H9 (cell line): ENCODE data around the gene GPC3. TPM values are rescaled to one million over a fixed set of nuclear protein-coding genes. Genes with fewer than 3 reads are reported as not detected.

Experiments
- DNase-seq: peaks from one replicate; pipeline ENCODE4 v3.0.0-alpha.2; 2017
- H2AFZ ChIP-seq: one replicate; pipeline ENCODE4 v1.6.1; 2013; ENCODE audit warnings: mild to moderate bottlenecking, low read length, control low read depth, moderate library complexity
- H2AK5ac ChIP-seq: 2 replicates; pipeline ENCODE4 v1.6.1; 2013; ENCODE audit warnings: low read length, control low read depth, mixed read lengths; ENCODE audit not compliant: insufficient read length
- H2BK120ac ChIP-seq: one replicate; pipeline ENCODE4 v1.6.1; 2013; ENCODE audit warnings: low read depth, mild to moderate bottlenecking, low read length, control low read depth, inconsistent platforms; ENCODE audit not compliant: poor library complexity, severe bottlenecking
- H2BK12ac ChIP-seq: 2 replicates; pipeline ENCODE4 v1.6.1; 2013; ENCODE audit warnings: low read length, control low read depth, mixed read lengths, low read depth; ENCODE audit not compliant: insufficient read length
- H2BK15ac ChIP-seq: 2 replicates; pipeline ENCODE4 v1.6.1; 2013; ENCODE audit warnings: low read depth, low read length, control low read depth
- H2BK20ac ChIP-seq: one replicate; pipeline ENCODE4 v1.6.1; 2013; ENCODE audit warnings: low read depth, mild to moderate bottlenecking, low read length, control low read depth, inconsistent platforms; ENCODE audit not compliant: poor library complexity, severe bottlenecking
- H2BK5ac ChIP-seq: 2 replicates; pipeline ENCODE4 v1.6.1; 2013; ENCODE audit warnings: low read length, control low read depth, mixed read lengths; ENCODE audit not compliant: insufficient read length
- H3K14ac ChIP-seq: 2 replicates; pipeline ENCODE4 v1.6.1; 2013; ENCODE audit warnings: low read length, control low read depth; ENCODE audit not compliant: insufficient read depth
- H3K18ac ChIP-seq: 2 replicates; pipeline ENCODE4 v1.6.1; 2013; ENCODE audit warnings: low read depth, mild to moderate bottlenecking, mixed read lengths, low read length, control low read depth; ENCODE audit not compliant: insufficient read length
- H3K23ac ChIP-seq: 2 replicates; pipeline ENCODE4 v1.6.1; 2013; ENCODE audit warnings: low read length, control low read depth, mixed read lengths, low read depth; ENCODE audit not compliant: insufficient read length
- H3K23me2 ChIP-seq: 2 replicates; pipeline ENCODE4 v1.6.1; 2013; ENCODE audit warnings: low read depth, mild to moderate bottlenecking, mixed read lengths, low read length, control low read depth; ENCODE audit not compliant: insufficient read length, poor library complexity, severe bottlenecking
- H3K27ac ChIP-seq: 2 replicates; pipeline ENCODE4 v1.5.1; 2013; ENCODE audit warnings: low read length, control low read depth, mixed read lengths, low read depth; ENCODE audit not compliant: insufficient read length
- H3K27me3 ChIP-seq: 2 replicates; pipeline ENCODE4 v1.6.1; 2013; ENCODE audit warnings: low read length, control low read depth, inconsistent platforms; ENCODE audit not compliant: insufficient read depth
- H3K4ac ChIP-seq: 2 replicates; pipeline ENCODE4 v1.6.1; 2013; ENCODE audit warnings: low read depth, mild to moderate bottlenecking, control low read depth, inconsistent platforms, low read length, moderate library complexity
- H3K4me1 ChIP-seq: 2 replicates; pipeline ENCODE4 v1.6.1; 2013; ENCODE audit warnings: low read length, control low read depth, inconsistent platforms; ENCODE audit not compliant: insufficient read depth
- H3K4me2 ChIP-seq: 2 replicates; pipeline ENCODE4 v1.6.1; 2013; ENCODE audit warnings: low read length, control low read depth, mixed read lengths; ENCODE audit not compliant: insufficient read length, insufficient read depth
- H3K56ac ChIP-seq: 2 replicates; pipeline ENCODE4 v1.6.1; 2013; ENCODE audit warnings: low read depth, mild to moderate bottlenecking, mixed read lengths, low read length, control low read depth; ENCODE audit not compliant: insufficient read length
- H3K79me1 ChIP-seq: 2 replicates; pipeline ENCODE4 v1.6.1; 2013; ENCODE audit warnings: low read depth, mild to moderate bottlenecking, moderate library complexity, low read length, control low read depth, inconsistent platforms; ENCODE audit not compliant: insufficient read depth, poor library complexity, severe bottlenecking
- H3K79me2 ChIP-seq: 2 replicates; pipeline ENCODE4 v1.6.1; 2013; ENCODE audit warnings: low read length, control low read depth, inconsistent platforms; ENCODE audit not compliant: insufficient read depth
- H3K9ac ChIP-seq: 2 replicates; pipeline ENCODE4 v1.6.1; 2013; ENCODE audit warnings: low read length, control low read depth, mixed read lengths; ENCODE audit not compliant: insufficient read length; ENCODE audit errors: extremely low read depth
- H3K9me3 ChIP-seq: one replicate; pipeline ENCODE4 v1.6.1; 2013; ENCODE audit warnings: low read depth, low read length, inconsistent platforms; ENCODE audit not compliant: control insufficient read depth
- H3T11ph ChIP-seq: one replicate; pipeline ENCODE4 v1.6.1; 2013; ENCODE audit warnings: mild to moderate bottlenecking, low read length, control low read depth, inconsistent platforms
- H4K20me1 ChIP-seq: one replicate; pipeline ENCODE4 v1.6.1; 2013; ENCODE audit not compliant: control insufficient read depth, insufficient read length, insufficient read depth
- H4K5ac ChIP-seq: 2 replicates; pipeline ENCODE4 v1.6.1; 2013; ENCODE audit warnings: low read depth, mild to moderate bottlenecking, mixed read lengths, low read length, control low read depth; ENCODE audit not compliant: insufficient read length
- H4K8ac ChIP-seq: replicated peaks from 2 replicates; pipeline ENCODE4 v1.6.1; 2013; ENCODE audit warnings: low read length, control low read depth, mixed read lengths, low read depth; ENCODE audit not compliant: insufficient read length
- H4K91ac ChIP-seq: 2 replicates; pipeline ENCODE4 v1.6.1; 2013; ENCODE audit warnings: low read depth, mild to moderate bottlenecking, moderate library complexity, mixed read lengths, low read length, control low read depth; ENCODE audit not compliant: insufficient read length
- H3K27ac Mint-ChIP-seq, 3 experiments: 2 replicates in 2 of 3; 3 replicates in 1 of 3; pipeline ENCODE4 v1.8.0; 2020 to 2021; ENCODE audit warnings: mixed read lengths in 3 of 3, mild to moderate bottlenecking in 1 of 3, moderate library complexity in 1 of 3
- H3K27me3 Mint-ChIP-seq: 2 replicates; pipeline ENCODE4 v1.8.0; 2021; ENCODE audit warnings: low read depth, mild to moderate bottlenecking, moderate library complexity, mixed read lengths
- H3K36me3 Mint-ChIP-seq, 3 experiments: 2 replicates in 2 of 3; 3 replicates in 1 of 3; pipeline ENCODE4 v1.8.0; 2020 to 2021; ENCODE audit warnings: low read depth in 3 of 3, mixed read lengths in 3 of 3; ENCODE audit not compliant: insufficient read depth in 1 of 3
- H3K4me1 Mint-ChIP-seq, 2 experiments: 2 replicates each; pipeline ENCODE4 v1.8.0; 2020; ENCODE audit warnings: mixed read lengths in 2 of 2
- H3K4me3 Mint-ChIP-seq, 2 experiments: 2 replicates in 1 of 2; 3 replicates in 1 of 2; pipeline ENCODE4 v1.8.0; 2020 to 2021; ENCODE audit warnings: mild to moderate bottlenecking in 2 of 2, mixed read lengths in 2 of 2, moderate library complexity in 1 of 2
- H3K9me3 Mint-ChIP-seq, 2 experiments: 2 replicates in 1 of 2; 3 replicates in 1 of 2; pipeline ENCODE4 v1.8.0; 2020; ENCODE audit warnings: mild to moderate bottlenecking in 2 of 2, mixed read lengths in 2 of 2, moderate library complexity in 1 of 2
- CTCF ChIP-seq: fragments of 200-600 bp; sonication (generic); conservative IDR thresholded peaks from 3 replicates; pipeline ENCODE4 v1.8.0; 2021; ENCODE audit warnings: antibody characterized with exemption, mild to moderate bottlenecking
- WGBS: extraction: QIAGEN DNeasy Blood & Tissue Kit; methylation state at CpG from one replicate; pipeline ENCODE4 v1.1.7; 2013; ENCODE audit warnings: missing lambda C conversion rate, low lambda C conversion rate, mixed read lengths; ENCODE audit not compliant: insufficient read length; ENCODE audit errors: extremely low coverage; 5-methylcytosine and 5-hydroxymethylcytosine counted together
- total RNA-seq: library from RNA; stranded (reverse); gene quantifications from 2 replicates; pipeline ENCODE4 v1.2.1, GENCODE V29; 2021

GPC3 gene
- total RNA-seq, 1 experiment from 2014 or later: 108 TPM

DNA sequence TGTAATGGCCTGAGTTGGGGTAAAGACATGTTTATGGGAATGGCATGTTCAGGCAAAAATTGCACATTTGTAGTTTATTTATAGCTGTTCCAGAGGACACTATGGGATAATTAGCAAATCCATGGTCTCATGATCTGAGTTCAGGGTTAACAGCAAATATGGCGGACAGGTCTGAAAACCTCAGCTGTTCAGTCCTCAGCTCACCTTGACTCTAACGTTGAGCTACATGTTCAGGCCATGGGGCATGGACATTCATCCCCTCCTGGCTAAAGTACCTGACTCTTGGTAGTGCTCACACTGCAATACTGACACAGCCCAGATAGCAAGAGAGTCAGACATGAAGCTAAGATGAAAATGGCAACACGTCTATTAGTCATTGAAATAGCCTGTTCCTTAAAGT lies 408.5 kb downstream of the GPC3 start:
- no peak overlapping the region for H2BK5ac ChIP-seq
- H2AK5ac ChIP-seq: no peak overlapping the region
- no peaks in the 10 kb centered on the region for H3K27me3 ChIP-seq
- no peak overlapping the region for H2BK120ac ChIP-seq
- no peak overlapping the region for H3K4ac ChIP-seq
- H3T11ph ChIP-seq: no peak overlapping the region
- no peak overlapping the region for H2BK20ac ChIP-seq
- no peaks in the 10 kb centered on the region for H3K79me2 ChIP-seq
- H3K23me2 ChIP-seq: no peaks in the 10 kb centered on the region
- no peaks in the 10 kb centered on the region for H3K79me1 ChIP-seq
- H3K4me2 ChIP-seq: no peak overlapping the region
- no peak overlapping the region for H3K14ac ChIP-seq
- no peaks in the 10 kb centered on the region for H4K20me1 ChIP-seq
- H3K4me1 Mint-ChIP-seq: peaks cover 23 to 24% of the 10 kb centered on the region in 2 experiments
- no peaks in the 10 kb centered on the region for H3K4me1 ChIP-seq
- no peak overlapping the region for H2BK15ac ChIP-seq
- peaks cover 10% of the 10 kb centered on the region in 2 experiments; a peak in 4 of 5 replicates for H3K9me3 Mint-ChIP-seq
- H4K91ac ChIP-seq: no peak overlapping the region
- no peak overlapping the region for H2AFZ ChIP-seq
- no peak for DNase-seq
- no peak overlapping the region for H3K18ac ChIP-seq
- H3K4me3 Mint-ChIP-seq: no peak overlapping the region
- H4K5ac ChIP-seq: no peak overlapping the region
- H2BK12ac ChIP-seq: no peak overlapping the region
- no peak overlapping the region for H3K23ac ChIP-seq
- peaks cover 0 to 14% (median 13%) of the 10 kb centered on the region in 3 experiments; a peak in 6 of 7 replicates for H3K36me3 Mint-ChIP-seq
- no peaks in the 10 kb centered on the region for H3K9me3 ChIP-seq
- H3K9ac ChIP-seq: no peak overlapping the region
- H3K27ac Mint-ChIP-seq: no peak overlapping the region
- H3K56ac ChIP-seq: no peak overlapping the region
- H4K8ac ChIP-seq: no peak overlapping the region
- no peak for TF ChIP-seq CTCF
- WGBS: no CpG with 5 or more reads among the region's 3 CpGs
- no peak overlapping the region for H3K27ac ChIP-seq
- H3K27me3 Mint-ChIP-seq: no peaks in the 10 kb centered on the region
